ENCODE results near the gene PRELP.
A peak's percentile ranks its signal among the peaks of the same experiment; 100 is the strongest.

GRCh38 chr1:203480525-203481084, 5.0 kb downstream of the PRELP start:
- no peak for TF ChIP-seq CTCF (IDR thresholded peaks at IDR 0.05)
- peak in 1 of 3 donors; percentile 36 for TF ChIP-seq POLR2AphosphoS5 (IDR thresholded peaks at IDR 0.05)

Measured in breast epithelium (tissue), 3 donors.